Endothelial cell of umbilical vein (primary cell): ENCODE results near the gene CST9L. TPM values are rescaled to one million over a fixed set of nuclear protein-coding genes. Genes with fewer than 3 reads are reported as not detected.

ENCODE experiments used
- BruUV-seq: library from RNA; stranded (reverse); fragments of 400-500 nt; replicated peaks from 2 replicates; lab custom pipeline; 2021; lab: Mats Ljungman, UMichigan
- CTCF ChIA-PET: fragments of 300-600, 350-600 bp; sonication (Branson Sonifier 250); formaldehyde crosslinking; loops from one replicate; lab custom pipeline; 2021; ENCODE audit warnings: antibody characterized with exemption, inconsistent platforms; lab: Charles Lee
- POLR2A ChIA-PET: fragments of 300-600, 350-600 bp; sonication (Branson Sonifier 250); formaldehyde crosslinking; loops from one replicate; lab custom pipeline; 2021; ENCODE audit warnings: antibody characterized with exemption, inconsistent platforms; lab: Charles Lee
- DNase-seq: peaks from one replicate; pipeline ENCODE4 v3.0.0-alpha.2; 2011; ENCODE audit warnings: low read depth, low spot score
- FAIRE-seq: peaks from 2 replicates; lab custom pipeline; 2011; peaks lifted over from hg19 to GRCh38; lab: Jason Lieb, UNC
- H2AFZ ChIP-seq: 2 replicates; pipeline ENCODE4 v1.6.0; 2012; ENCODE audit warnings: low read depth, low read length, control low read depth, inconsistent platforms
- H3K27ac ChIP-seq: 2 replicates; pipeline ENCODE4 v1.5.1; 2011; ENCODE audit warnings: low read depth, mild to moderate bottlenecking, control low read depth, low read length, moderate library complexity; ENCODE audit not compliant: insufficient read depth
- H3K27me3 ChIP-seq, 2 experiments: 2 replicates each; pipeline versions ENCODE4 v1.6.0 to v1.6.1; 2011; ENCODE audit warnings: low read length in 2 of 2, mixed read lengths in 1 of 2; ENCODE audit not compliant: control insufficient read depth in 2 of 2, insufficient read depth in 2 of 2
- H3K36me3 ChIP-seq, 2 experiments: 2 replicates in 1 of 2; 3 replicates in 1 of 2; pipeline ENCODE4 v1.5.1; 2011; ENCODE audit warnings: low read length in 2 of 2, mild to moderate bottlenecking in 1 of 2, moderate library complexity in 1 of 2; ENCODE audit not compliant: control insufficient read depth in 2 of 2, insufficient read depth in 2 of 2; ENCODE audit errors: extremely low read depth in 1 of 2
- H3K4me1 ChIP-seq: 3 replicates; pipeline ENCODE4 v1.5.1; 2011; ENCODE audit warnings: mild to moderate bottlenecking, low read length; ENCODE audit not compliant: control insufficient read depth, insufficient read depth; ENCODE audit errors: extremely low read depth
- H3K4me2 ChIP-seq: 2 replicates; pipeline ENCODE4 v1.6.1; 2011; ENCODE audit warnings: low read length, control low read depth, mixed read lengths; ENCODE audit not compliant: insufficient read depth
- H3K4me3 ChIP-seq, 3 experiments: fragments of 200-600 bp in 1 of 3; sonication (generic), shearing (Covaris generic) in 1 of 3; replicated peaks in 1 of 3; 2 replicates each; pipeline ENCODE4 v1.5.1; 2011 to 2016; ENCODE audit warnings: control low read depth in 3 of 3, low read length in 3 of 3, mild to moderate bottlenecking in 2 of 3, inconsistent platforms in 1 of 3, low read depth in 1 of 3, moderate library complexity in 1 of 3; ENCODE audit not compliant: insufficient read depth in 1 of 3
- H3K79me2 ChIP-seq: 2 replicates; pipeline ENCODE4 v1.6.0; 2012; ENCODE audit warnings: low read length, inconsistent platforms; ENCODE audit not compliant: control insufficient read depth, insufficient read depth
- H3K9ac ChIP-seq: replicated peaks from 2 replicates; pipeline ENCODE3; 2011; ENCODE audit warnings: low read length, control low read depth; ENCODE audit not compliant: insufficient read depth; ENCODE audit errors: extremely low read depth
- H3K9me1 ChIP-seq: replicated peaks from 3 replicates; pipeline ENCODE4 v1.6.0; 2011; ENCODE audit warnings: mild to moderate bottlenecking, low read length; ENCODE audit not compliant: control insufficient read depth, insufficient read depth; ENCODE audit errors: extremely low read depth
- H3K9me3 ChIP-seq: replicated peaks from 2 replicates; pipeline ENCODE4 v1.5.1; 2012; ENCODE audit warnings: low read length, inconsistent platforms; ENCODE audit not compliant: control insufficient read depth, insufficient read depth
- H4K20me1 ChIP-seq: replicated peaks from 2 replicates; pipeline ENCODE3; 2011; ENCODE audit warnings: mild to moderate bottlenecking, low read length; ENCODE audit not compliant: control insufficient read depth, insufficient read depth; ENCODE audit errors: extremely low read depth
- EZH2 ChIP-seq: IDR thresholded peaks from 2 replicates; pipeline ENCODE4 v1.6.1; 2012; ENCODE audit warnings: borderline replicate concordance, low read depth, mild to moderate bottlenecking, moderate library complexity, low read length, inconsistent platforms; ENCODE audit not compliant: severe bottlenecking
- FOS ChIP-seq: IDR thresholded peaks from 2 replicates; pipeline ENCODE4 v1.6.1; 2011; ENCODE audit warnings: mild to moderate bottlenecking, low read length, moderate library complexity, borderline replicate concordance; ENCODE audit not compliant: insufficient read depth
- GATA2 ChIP-seq: IDR thresholded peaks from 2 replicates; pipeline ENCODE4 v1.7.0; 2011; ENCODE audit warnings: low read depth, mild to moderate bottlenecking, moderate library complexity, mixed read lengths, low read length; ENCODE audit not compliant: insufficient read length, insufficient read depth
- JUN ChIP-seq: IDR thresholded peaks from 2 replicates; pipeline ENCODE4 v1.6.1; 2011; ENCODE audit warnings: borderline replicate concordance, low read depth; ENCODE audit not compliant: insufficient read length, insufficient read depth
- MYC ChIP-seq: IDR thresholded peaks from one replicate; pipeline ENCODE4 v1.6.1; 2011; ENCODE audit warnings: mild to moderate bottlenecking, low read depth, low read length
- POLR2A ChIP-seq: IDR thresholded peaks from 2 replicates; pipeline ENCODE4 v1.6.1; 2012; ENCODE audit warnings: low read depth, mild to moderate bottlenecking, control low read depth, low read length
- POLR2AphosphoS5 ChIP-seq: IDR thresholded peaks from 2 replicates; pipeline ENCODE4 v1.6.1; 2012; ENCODE audit warnings: low read depth, mild to moderate bottlenecking, control low read depth, low read length, moderate library complexity; ENCODE audit not compliant: insufficient read depth
- dilution Hi-C: fragments of 300-500 bp; cut with MboI; formaldehyde crosslinking; loops from one replicate; pipeline ENCODE4 v1.15.0; 2019; ENCODE audit warnings: low sequenced_read_pairs; ENCODE audit not compliant: extremely low pct_ligation_motif_present
- intact Hi-C: fragments of 100-400 bp; cut with micrococcal nuclease; formaldehyde crosslinking; loops from one replicate; pipeline ENCODE4 v1.10.0; 2022
- polyA plus RNA-seq, 4 experiments: library from polyadenylated mRNA; depleted of rRNA in 3 of 4; stranded (reverse) in 3 of 4; unstranded in 1 of 4; fragments of >200 nt; gene quantifications; 2 replicates each; pipeline versions ENCODE4 v1.2.1 to v1.2.3, GENCODE V29; 2011 to 2012; ENCODE audit warnings: missing spikeins in 1 of 4
- total RNA-seq: library from RNA; stranded (reverse); gene quantifications from 2 replicates; pipeline ENCODE4 v1.2.3, GENCODE V29; 2021
- TF ChIP-seq, protein P1 (sequence below): IDR thresholded peaks from 2 replicates; pipeline ENCODE4 v1.6.1; 2011; ENCODE audit not compliant: insufficient read depth, insufficient read length
- TF ChIP-seq, protein P2 (sequence below), 2 donors: IDR thresholded peaks; 1 replicate in 1 of 2; 2 replicates in 1 of 2; pipeline ENCODE4 v1.5.1; 2011; ENCODE audit warnings: low read length in 2 of 2, mild to moderate bottlenecking in 2 of 2, moderate library complexity in 2 of 2, control low read depth in 1 of 2, inconsistent platforms in 1 of 2, low read depth in 1 of 2; ENCODE audit not compliant: insufficient read depth in 1 of 2; ENCODE audit errors: extremely low read depth in 1 of 2

The CST9L gene
- total and polyA plus RNA-seq, 2 donors (not counting 3 experiments of a cell fraction or from before 2014, with no cell fraction given), result not detected

DNA sequence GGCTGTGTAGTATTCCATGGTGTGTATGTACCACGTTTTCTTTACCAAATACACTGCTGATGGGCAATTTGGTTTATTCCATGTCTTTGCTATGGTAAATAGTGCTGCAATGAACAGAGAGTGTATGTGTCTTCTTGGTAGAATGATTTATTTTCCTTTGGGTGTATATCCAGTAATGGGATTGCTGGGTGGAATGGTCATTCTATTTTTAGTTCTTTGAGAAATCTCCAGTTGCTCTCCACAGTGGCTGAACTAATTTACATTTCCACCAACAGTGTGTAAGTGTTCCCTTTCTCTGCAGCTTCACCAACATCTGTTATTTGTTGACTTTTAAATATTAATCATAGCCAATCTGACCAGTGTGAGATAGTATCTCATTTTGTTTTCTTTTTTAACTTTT lies 13.9 kb downstream of the CST9L start:
- TF ChIP-seq POLR2AphosphoS5 (no peak), POLR2A (no peak), JUN (no peak), MYC (no peak), GATA2 (no peak), FOS (no peak), EZH2 (no peak)
- TF ChIP-seq, protein P1, sequence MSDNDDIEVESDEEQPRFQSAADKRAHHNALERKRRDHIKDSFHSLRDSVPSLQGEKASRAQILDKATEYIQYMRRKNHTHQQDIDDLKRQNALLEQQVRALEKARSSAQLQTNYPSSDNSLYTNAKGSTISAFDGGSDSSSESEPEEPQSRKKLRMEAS, result no peak
- TF ChIP-seq, protein P2, sequence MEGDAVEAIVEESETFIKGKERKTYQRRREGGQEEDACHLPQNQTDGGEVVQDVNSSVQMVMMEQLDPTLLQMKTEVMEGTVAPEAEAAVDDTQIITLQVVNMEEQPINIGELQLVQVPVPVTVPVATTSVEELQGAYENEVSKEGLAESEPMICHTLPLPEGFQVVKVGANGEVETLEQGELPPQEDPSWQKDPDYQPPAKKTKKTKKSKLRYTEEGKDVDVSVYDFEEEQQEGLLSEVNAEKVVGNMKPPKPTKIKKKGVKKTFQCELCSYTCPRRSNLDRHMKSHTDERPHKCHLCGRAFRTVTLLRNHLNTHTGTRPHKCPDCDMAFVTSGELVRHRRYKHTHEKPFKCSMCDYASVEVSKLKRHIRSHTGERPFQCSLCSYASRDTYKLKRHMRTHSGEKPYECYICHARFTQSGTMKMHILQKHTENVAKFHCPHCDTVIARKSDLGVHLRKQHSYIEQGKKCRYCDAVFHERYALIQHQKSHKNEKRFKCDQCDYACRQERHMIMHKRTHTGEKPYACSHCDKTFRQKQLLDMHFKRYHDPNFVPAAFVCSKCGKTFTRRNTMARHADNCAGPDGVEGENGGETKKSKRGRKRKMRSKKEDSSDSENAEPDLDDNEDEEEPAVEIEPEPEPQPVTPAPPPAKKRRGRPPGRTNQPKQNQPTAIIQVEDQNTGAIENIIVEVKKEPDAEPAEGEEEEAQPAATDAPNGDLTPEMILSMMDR (IDR thresholded peaks at IDR 0.05; ENCODE audit: extremely low read depth in 1 of 2, insufficient read depth in 1 of 2, low read depth in 1 of 2, low read length in 2 of 2), result no peak
- FAIRE-seq, result no peak
- no peaks in the 10 kb centered on the region for H3K9me1 ChIP-seq
- H3K4me3 ChIP-seq, result no peak overlapping the region
- no peak overlapping the region for H3K4me2 ChIP-seq
- POLR2A ChIA-PET, result no interaction called here
- BruUV-seq, result no TSS peak
- DNase-seq, result no peak
- no peak overlapping the region for H2AFZ ChIP-seq
- H3K4me1 ChIP-seq, result no peaks in the 10 kb centered on the region
- no peaks in the 10 kb centered on the region for H3K27me3 ChIP-seq
- no peaks in the 10 kb centered on the region for H3K9me3 ChIP-seq
- dilution Hi-C loops, result no loop called here
- CTCF ChIA-PET, result no interaction called here
- no peaks in the 10 kb centered on the region for H3K79me2 ChIP-seq
- intact Hi-C loops, result no loop called here
- no peaks in the 10 kb centered on the region for H3K36me3 ChIP-seq
- no peaks in the 10 kb centered on the region for H4K20me1 ChIP-seq
- H3K9ac ChIP-seq, result no peak overlapping the region
- no peak overlapping the region for H3K27ac ChIP-seq
